Measurements from ENCODE around the gene TMA7.

- TF ChIP-seq POLR2A (IDR thresholded peaks at IDR 0.05; ENCODE audit: low read depth, low read length) (no peak), POLR2AphosphoS5 (IDR thresholded peaks at IDR 0.05; ENCODE audit: low read depth, low read length) (no peak)
These were observed 13.0 kb upstream of the TMA7 start for GRCh38 chr3:48426944-48427629.
